GM12865 (cell line): ENCODE results near the gene SDK2.

ENCODE experiments used
- DNase-seq: peaks from one replicate; pipeline ENCODE4 v3.0.0; 2010; ENCODE audit warnings: low read depth
- H3K4me3 ChIP-seq: 2 replicates; pipeline ENCODE4 v1.5.1; 2011; ENCODE audit warnings: mild to moderate bottlenecking, low read depth, low read length, control low read depth
- TF ChIP-seq, protein P1 (sequence below): IDR thresholded peaks from 2 replicates; pipeline ENCODE4 v1.5.1; 2011; ENCODE audit warnings: low read length, control low read depth, low read depth, inconsistent platforms; ENCODE audit not compliant: insufficient read depth; ENCODE audit errors: missing control alignments

Gene SDK2

GRCh38 chr17:73526952-73527351 is 117.3 kb downstream of the SDK2 start:
- no peak for DNase-seq
- no peak overlapping the region for H3K4me3 ChIP-seq
- TF ChIP-seq, protein P1, sequence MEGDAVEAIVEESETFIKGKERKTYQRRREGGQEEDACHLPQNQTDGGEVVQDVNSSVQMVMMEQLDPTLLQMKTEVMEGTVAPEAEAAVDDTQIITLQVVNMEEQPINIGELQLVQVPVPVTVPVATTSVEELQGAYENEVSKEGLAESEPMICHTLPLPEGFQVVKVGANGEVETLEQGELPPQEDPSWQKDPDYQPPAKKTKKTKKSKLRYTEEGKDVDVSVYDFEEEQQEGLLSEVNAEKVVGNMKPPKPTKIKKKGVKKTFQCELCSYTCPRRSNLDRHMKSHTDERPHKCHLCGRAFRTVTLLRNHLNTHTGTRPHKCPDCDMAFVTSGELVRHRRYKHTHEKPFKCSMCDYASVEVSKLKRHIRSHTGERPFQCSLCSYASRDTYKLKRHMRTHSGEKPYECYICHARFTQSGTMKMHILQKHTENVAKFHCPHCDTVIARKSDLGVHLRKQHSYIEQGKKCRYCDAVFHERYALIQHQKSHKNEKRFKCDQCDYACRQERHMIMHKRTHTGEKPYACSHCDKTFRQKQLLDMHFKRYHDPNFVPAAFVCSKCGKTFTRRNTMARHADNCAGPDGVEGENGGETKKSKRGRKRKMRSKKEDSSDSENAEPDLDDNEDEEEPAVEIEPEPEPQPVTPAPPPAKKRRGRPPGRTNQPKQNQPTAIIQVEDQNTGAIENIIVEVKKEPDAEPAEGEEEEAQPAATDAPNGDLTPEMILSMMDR, result no peak

DNA sequence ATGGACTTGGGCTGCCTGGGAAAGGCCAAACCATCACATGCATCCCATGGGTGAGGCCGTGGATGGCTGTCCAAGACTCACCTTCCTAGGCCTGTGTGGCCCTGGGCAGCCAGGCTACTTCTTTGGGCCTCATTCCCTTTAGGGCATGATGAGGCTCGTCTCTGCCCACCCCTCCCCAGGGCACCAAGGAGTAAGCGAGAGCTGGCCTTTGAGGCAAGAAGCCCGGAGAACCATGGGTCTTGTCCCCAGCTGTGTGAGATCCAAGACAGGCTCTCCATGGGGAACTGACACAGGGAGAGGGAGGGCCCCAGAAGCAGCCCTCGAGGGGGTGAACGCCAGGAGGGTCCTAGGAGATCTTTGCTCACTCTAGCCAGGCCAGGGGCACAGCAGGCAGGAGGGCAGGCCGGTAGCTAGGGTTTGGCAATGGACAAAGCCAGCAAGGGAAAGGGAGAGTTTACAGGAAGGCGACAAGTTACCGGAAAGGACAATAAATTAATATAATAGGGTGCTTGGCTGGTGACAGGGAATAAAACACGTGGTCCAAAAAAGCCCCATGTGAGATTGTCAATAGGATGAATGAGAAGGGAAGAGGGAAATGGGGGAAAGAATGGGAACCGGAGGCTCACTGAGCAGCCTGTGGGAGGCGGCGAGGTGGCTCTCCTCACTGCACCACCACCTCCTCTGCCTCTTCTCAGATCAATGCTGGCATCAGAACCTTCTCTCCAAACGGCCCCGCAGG is 119.1 kb downstream of the SDK2 start:
- DNase-seq, result no peak
- TF ChIP-seq, protein P1, result no peak
- H3K4me3 ChIP-seq, result no peak overlapping the region

DNA sequence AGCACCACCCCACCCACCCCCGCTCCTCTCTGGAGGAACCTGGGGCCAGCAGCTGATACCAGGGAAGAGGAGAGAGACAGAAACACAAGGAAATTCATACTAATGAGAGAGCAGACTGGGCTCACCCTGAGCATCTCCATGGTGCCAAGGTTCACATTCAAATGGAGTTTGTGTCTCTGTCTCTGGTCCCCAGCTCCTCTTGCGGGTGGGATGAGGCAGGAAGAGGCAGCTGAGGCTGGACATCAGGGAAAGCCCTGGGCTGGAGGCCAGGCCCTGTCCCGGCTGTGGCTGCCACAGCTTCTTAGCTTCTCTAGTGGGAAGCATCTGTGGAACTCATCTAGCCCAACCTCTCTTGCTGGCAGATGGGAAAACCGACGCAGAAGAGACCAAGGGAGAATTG is 121.5 kb downstream of the SDK2 start:
- no peak for DNase-seq
- TF ChIP-seq, protein P1, result no peak
- H3K4me3 ChIP-seq, result no peak overlapping the region

GRCh38 chr17:73522107-73522506 is 122.1 kb downstream of the SDK2 start:
- H3K4me3 ChIP-seq, result no peak overlapping the region
- TF ChIP-seq, protein P1, result no peak
- DNase-seq, result no peak

DNA sequence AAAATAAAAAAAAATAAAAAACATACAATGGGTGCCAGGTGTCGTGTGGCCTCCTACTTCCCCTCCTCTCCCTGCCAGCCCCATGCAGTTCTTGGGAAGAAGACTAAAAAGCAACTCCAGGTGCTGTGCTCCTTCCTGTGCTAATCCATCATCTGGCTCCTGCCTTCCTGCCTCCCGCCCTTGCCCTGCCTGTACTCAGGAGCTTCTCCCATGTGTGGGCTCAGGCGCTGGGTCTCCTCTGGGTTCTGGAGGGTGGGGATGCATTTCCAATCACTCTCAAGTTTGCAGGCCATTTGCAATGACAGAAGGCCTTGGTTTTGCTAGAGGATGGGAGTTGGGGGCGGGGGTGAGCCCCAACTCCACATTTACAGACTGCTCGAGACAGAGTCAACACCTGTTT is 122.9 kb downstream of the SDK2 start:
- no peak overlapping the region for H3K4me3 ChIP-seq
- DNase-seq, result no peak
- TF ChIP-seq, protein P1, result no peak

- DNase-seq, result no peak
- TF ChIP-seq, protein P1, result no peak
- H3K4me3 ChIP-seq, result no peak overlapping the region
These were observed 123.9 kb downstream of the SDK2 start for GRCh38 chr17:73520369-73520761.

DNA sequence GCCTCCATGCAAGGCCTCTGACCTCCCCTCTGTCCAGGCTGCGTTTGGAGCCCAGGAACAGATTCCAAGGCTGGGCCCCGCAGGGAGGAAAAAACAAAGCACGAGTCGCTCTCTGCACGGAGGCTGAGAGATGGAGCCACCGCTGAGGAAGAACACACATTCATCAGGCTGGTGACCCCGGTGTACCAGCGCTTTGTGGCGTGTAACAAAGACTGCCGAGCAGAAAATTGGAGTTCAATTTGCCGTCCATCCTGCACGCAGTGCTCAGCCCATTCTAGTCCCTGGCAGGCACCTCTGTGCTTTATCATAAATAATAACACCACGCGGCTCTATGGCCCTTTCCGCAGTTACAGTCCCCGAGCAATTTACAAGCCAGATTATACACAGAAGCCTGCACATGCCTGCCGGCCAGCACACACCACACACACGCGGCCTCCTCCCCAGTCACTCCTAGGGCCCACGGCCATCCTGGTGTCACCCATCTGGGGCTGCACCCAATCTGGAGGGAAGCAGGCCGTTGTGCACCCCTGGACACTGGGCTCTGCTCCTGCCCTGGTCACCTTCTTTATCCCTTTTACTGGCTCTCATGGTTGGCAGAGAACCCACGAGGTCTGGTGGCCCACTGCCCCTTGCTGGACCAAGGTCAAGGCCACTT is 124.4 kb downstream of the SDK2 start:
- H3K4me3 ChIP-seq, result no peak overlapping the region
- DNase-seq, result no peak
- TF ChIP-seq, protein P1, result no peak
